CD4-positive, CD25-positive, alpha-beta regulatory T cell (primary cell): Measurements from ENCODE around the gene CACNA1B. TPM values are rescaled to one million over a fixed set of nuclear protein-coding genes. Genes with fewer than 3 reads are reported as not detected.

Experiments used
- ATAC-seq, 2 donors: fragments of 150-1000 bp; cut with Tn5 transposase; one replicate each; pipeline ENCODE4 v1.10.0; 2021; ENCODE audit warnings: low read depth in 2 of 2, moderate number of reproducible peaks in 2 of 2, moderate library complexity in 1 of 2
- DNase-seq, 3 donors: peaks; one replicate each; pipeline versions ENCODE4 v3.0.0 to v3.0.0-alpha.2; 2012 to 2022; ENCODE audit warnings: mixed read lengths in 1 of 3
- H3K27ac ChIP-seq: one replicate; pipeline ENCODE4 v1.7.0; 2013; ENCODE audit warnings: mild to moderate bottlenecking, low read length; ENCODE audit not compliant: insufficient read depth, poor library complexity, severe bottlenecking
- H3K27me3 ChIP-seq: one replicate; pipeline ENCODE4 v1.7.0; 2013; ENCODE audit warnings: low read length; ENCODE audit not compliant: control insufficient read depth, insufficient read depth
- H3K36me3 ChIP-seq: one replicate; pipeline ENCODE4 v1.7.0; 2013; ENCODE audit warnings: mild to moderate bottlenecking, low read length, moderate library complexity; ENCODE audit not compliant: control insufficient read depth, insufficient read depth
- H3K4me1 ChIP-seq: 2 replicates; pipeline ENCODE4 v1.7.0; 2013; ENCODE audit warnings: mild to moderate bottlenecking, low read length; ENCODE audit not compliant: insufficient read depth, control insufficient read depth, poor library complexity, severe bottlenecking
- H3K4me3 ChIP-seq: one replicate; pipeline ENCODE4 v1.7.0; 2013; ENCODE audit warnings: low read depth, mild to moderate bottlenecking, low read length, moderate library complexity
- H3K9me3 ChIP-seq, 2 experiments: 1 replicate in 1 of 2; 2 replicates in 1 of 2; pipeline ENCODE4 v1.7.0; 2013; ENCODE audit warnings: low read length in 2 of 2, mild to moderate bottlenecking in 1 of 2, moderate library complexity in 1 of 2; ENCODE audit not compliant: control insufficient read depth in 2 of 2
- H3K27ac Mint-ChIP-seq, 3 donors: one replicate each; pipeline ENCODE4 v1.8.0; 2020 to 2022; ENCODE audit warnings: mild to moderate bottlenecking in 3 of 3, mixed read lengths in 3 of 3, moderate library complexity in 2 of 3
- H3K27me3 Mint-ChIP-seq: one replicate; pipeline ENCODE4 v1.8.0; 2022; ENCODE audit warnings: mild to moderate bottlenecking, mixed read lengths
- H3K36me3 Mint-ChIP-seq: one replicate; pipeline ENCODE4 v1.8.0; 2020; ENCODE audit warnings: mixed read lengths
- H3K4me1 Mint-ChIP-seq, 4 donors: one replicate each; pipeline ENCODE4 v1.8.0; 2020 to 2022; ENCODE audit warnings: mixed read lengths in 4 of 4, mild to moderate bottlenecking in 1 of 4
- H3K4me3 Mint-ChIP-seq, 4 donors: one replicate each; pipeline ENCODE4 v1.8.0; 2020 to 2022; ENCODE audit warnings: mild to moderate bottlenecking in 4 of 4, mixed read lengths in 4 of 4, moderate library complexity in 3 of 4
- H3K9me3 Mint-ChIP-seq, 7 donors: one replicate each; pipeline ENCODE4 v1.8.0; 2020 to 2022; ENCODE audit warnings: mixed read lengths in 7 of 7, mild to moderate bottlenecking in 3 of 7, moderate library complexity in 2 of 7
- polyA plus RNA-seq, 4 donors: library from polyadenylated mRNA; unstranded; fragments of 300-500 nt; fragmentation: Illumina TruSeq; gene quantifications; one replicate each; pipeline ENCODE4 v1.2.3, GENCODE V29; 2021
- total RNA-seq: library from RNA; stranded (reverse); gene quantifications from one replicate; pipeline ENCODE4 v1.2.3, GENCODE V29; 2022

Gene CACNA1B
- total and polyA plus RNA-seq, 5 donors from 2014 or later = not detected

GRCh38 chr9:137972988-137973470, 95.4 kb downstream of the CACNA1B start:
- ATAC-seq = no peak
- no peaks in the 10 kb centered on the region for H3K36me3 ChIP-seq
- H3K4me1 ChIP-seq = no peaks in the 10 kb centered on the region
- H3K9me3 ChIP-seq = no peaks in the 10 kb centered on the region
- Mint-ChIP-seq H3K27ac (no peak overlapping the region), H3K9me3 (peaks cover 0 to 2% (median 0%) of the 10 kb centered on the region in 7 donors), H3K4me1 (peaks cover 0 to 4% (median 0%) of the 10 kb centered on the region in 4 donors), H3K36me3 (no peaks in the 10 kb centered on the region), H3K4me3 (no peak overlapping the region), H3K27me3 (peaks cover 13% of the 10 kb centered on the region)
- H3K27me3 ChIP-seq = no peaks in the 10 kb centered on the region
- no peak for DNase-seq
- H3K27ac ChIP-seq = no peak overlapping the region
- no peak overlapping the region for H3K4me3 ChIP-seq

GRCh38 chr9:137973829-137974416, 96.3 kb downstream of the CACNA1B start:
- DNase-seq = no peak

GRCh38 chr9:137974746-137975526, 97.4 kb downstream of the CACNA1B start:
- Mint-ChIP-seq H3K4me3 (no peak overlapping the region), H3K4me1 (peaks cover 0 to 2% (median 0%) of the 10 kb centered on the region in 4 donors), H3K36me3 (no peaks in the 10 kb centered on the region), H3K9me3 (peaks cover 0 to 2% (median 0%) of the 10 kb centered on the region in 7 donors), H3K27ac (no peak overlapping the region), H3K27me3 (peaks cover 13% of the 10 kb centered on the region)
- Histone ChIP-seq H3K27me3 (no peaks in the 10 kb centered on the region), H3K4me3 (no peak overlapping the region), H3K9me3 (no peaks in the 10 kb centered on the region), H3K36me3 (no peaks in the 10 kb centered on the region), H3K4me1 (no peaks in the 10 kb centered on the region), H3K27ac (no peak overlapping the region)
- no peak for DNase-seq
- ATAC-seq = no peak

More at GRCh38 chr9:137973829-137974416, 96.3 kb downstream of the CACNA1B start:
- no peak for ATAC-seq
- Histone ChIP-seq H3K27me3 (no peaks in the 10 kb centered on the region), H3K36me3 (no peaks in the 10 kb centered on the region), H3K27ac (no peak overlapping the region), H3K4me3 (no peak overlapping the region), H3K4me1 (no peaks in the 10 kb centered on the region), H3K9me3 (no peaks in the 10 kb centered on the region)
- Mint-ChIP-seq H3K9me3 (peaks cover 0 to 2% (median 0%) of the 10 kb centered on the region in 7 donors), H3K36me3 (no peaks in the 10 kb centered on the region), H3K27me3 (peaks cover 13% of the 10 kb centered on the region), H3K27ac (no peak overlapping the region), H3K4me1 (peaks cover 0 to 4% (median 0%) of the 10 kb centered on the region in 4 donors), H3K4me3 (no peak overlapping the region)

- no peaks in the 10 kb centered on the region for H3K36me3 ChIP-seq
- H3K9me3 ChIP-seq = no peaks in the 10 kb centered on the region
- ATAC-seq (no peak), DNase-seq (no peak)
- H3K4me1 ChIP-seq = no peaks in the 10 kb centered on the region
- Mint-ChIP-seq H3K36me3 (no peaks in the 10 kb centered on the region), H3K4me1 (peaks cover 0 to under 1% (median 0%) of the 10 kb centered on the region in 4 donors), H3K27ac (no peak overlapping the region), H3K9me3 (peaks cover 0 to 2% (median 0%) of the 10 kb centered on the region in 7 donors), H3K27me3 (peaks cover 10% of the 10 kb centered on the region), H3K4me3 (no peak overlapping the region)
- no peak overlapping the region for H3K27ac ChIP-seq
- H3K27me3 ChIP-seq = no peaks in the 10 kb centered on the region
- H3K4me3 ChIP-seq = no peak overlapping the region
These were observed 97.9 kb downstream of the CACNA1B start for GRCh38 chr9:137975527-137975913.

GRCh38 chr9:137975936-137976565, 98.5 kb downstream of the CACNA1B start:
- DNase-seq (no peak), ATAC-seq (no peak)
- no peak overlapping the region for H3K27ac Mint-ChIP-seq
- peaks cover 0 to 2% (median 0%) of the 10 kb centered on the region in 7 donors for H3K9me3 Mint-ChIP-seq
- Histone ChIP-seq H3K4me3 (no peak overlapping the region), H3K4me1 (no peaks in the 10 kb centered on the region), H3K36me3 (no peaks in the 10 kb centered on the region), H3K9me3 (no peaks in the 10 kb centered on the region), H3K27ac (no peak overlapping the region), H3K27me3 (no peaks in the 10 kb centered on the region)
- H3K27me3 Mint-ChIP-seq = peaks cover 8% of the 10 kb centered on the region
- no peak overlapping the region for H3K4me3 Mint-ChIP-seq
- no peaks in the 10 kb centered on the region for H3K4me1 Mint-ChIP-seq
- no peaks in the 10 kb centered on the region for H3K36me3 Mint-ChIP-seq

GRCh38 chr9:137977571-137978261, 100.1 kb downstream of the CACNA1B start:
- DNase-seq (no peak), ATAC-seq (no peak)
- peaks cover 0 to 2% (median 0%) of the 10 kb centered on the region in 7 donors for H3K9me3 Mint-ChIP-seq
- H3K9me3 ChIP-seq = no peaks in the 10 kb centered on the region
- peaks cover under 1% of the 10 kb centered on the region for H3K27me3 Mint-ChIP-seq
- H3K36me3 Mint-ChIP-seq = no peaks in the 10 kb centered on the region
- no peaks in the 10 kb centered on the region for H3K36me3 ChIP-seq
- peaks cover 7% of the 10 kb centered on the region for H3K27me3 ChIP-seq
- no peaks in the 10 kb centered on the region for H3K4me1 ChIP-seq
- H3K4me3 Mint-ChIP-seq = no peak overlapping the region
- H3K27ac Mint-ChIP-seq = no peak overlapping the region
- H3K4me3 ChIP-seq = no peak overlapping the region
- H3K4me1 Mint-ChIP-seq = no peaks in the 10 kb centered on the region
- H3K27ac ChIP-seq = no peak overlapping the region

- Mint-ChIP-seq H3K4me1 (no peaks in the 10 kb centered on the region), H3K4me3 (no peak overlapping the region), H3K27ac (no peak overlapping the region), H3K36me3 (no peaks in the 10 kb centered on the region), H3K9me3 (peaks cover 0 to 2% (median 0%) of the 10 kb centered on the region in 7 donors), H3K27me3 (no peaks in the 10 kb centered on the region)
- no peaks in the 10 kb centered on the region for H3K36me3 ChIP-seq
- no peak for DNase-seq
- peaks cover 7% of the 10 kb centered on the region for H3K27me3 ChIP-seq
- no peak for ATAC-seq
- H3K4me1 ChIP-seq = no peaks in the 10 kb centered on the region
- H3K9me3 ChIP-seq = no peaks in the 10 kb centered on the region
- no peak overlapping the region for H3K27ac ChIP-seq
- H3K4me3 ChIP-seq = no peak overlapping the region
These were observed 100.7 kb downstream of the CACNA1B start for GRCh38 chr9:137978262-137978714.
